HL-60/S4 treated with phorbol 12-myristate 13-acetate at 8.2 ng/mL for 4 days and 3 days (cell line): ENCODE measurements around the gene RCCD1.

Source experiments
- in situ Hi-C: fragments of 300-500 bp; cut with MboI; formaldehyde crosslinking; loops from 2 replicates; pipeline ENCODE4 v1.15.0; 2022; ENCODE audit warnings: low sequenced_read_pairs

RCCD1 gene

DNA sequence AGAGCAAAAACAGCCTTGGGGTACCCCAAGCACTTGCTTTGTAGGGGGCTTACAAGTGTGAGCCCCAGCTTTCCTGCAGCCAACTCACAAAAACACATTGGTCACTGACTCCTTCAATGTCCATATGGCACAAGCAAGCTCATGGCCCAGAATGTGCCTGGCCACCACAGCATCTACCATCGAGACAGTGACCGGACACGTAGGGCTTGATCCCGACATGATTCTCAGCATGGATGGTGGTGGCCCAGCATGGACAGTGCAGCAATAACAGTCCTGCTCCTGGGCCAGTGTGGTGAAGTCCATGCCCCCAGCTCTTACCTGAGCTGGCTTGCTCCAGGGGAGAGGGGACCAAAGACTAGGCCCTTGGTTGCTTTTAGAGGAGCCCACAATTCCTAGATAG, 13.6 kb upstream of the RCCD1 start:
- in situ Hi-C loops = no loop called here

GRCh38 chr15:90942354-90943120, 12.1 kb upstream of the RCCD1 start:
- in situ Hi-C loops = no loop called here

- in situ Hi-C loops = no loop called here
These were observed 9.6 kb upstream of the RCCD1 start for GRCh38 chr15:90945091-90945490.

GRCh38 chr15:90946538-90946937, 8.1 kb upstream of the RCCD1 start:
- in situ Hi-C loops = no loop called here

DNA sequence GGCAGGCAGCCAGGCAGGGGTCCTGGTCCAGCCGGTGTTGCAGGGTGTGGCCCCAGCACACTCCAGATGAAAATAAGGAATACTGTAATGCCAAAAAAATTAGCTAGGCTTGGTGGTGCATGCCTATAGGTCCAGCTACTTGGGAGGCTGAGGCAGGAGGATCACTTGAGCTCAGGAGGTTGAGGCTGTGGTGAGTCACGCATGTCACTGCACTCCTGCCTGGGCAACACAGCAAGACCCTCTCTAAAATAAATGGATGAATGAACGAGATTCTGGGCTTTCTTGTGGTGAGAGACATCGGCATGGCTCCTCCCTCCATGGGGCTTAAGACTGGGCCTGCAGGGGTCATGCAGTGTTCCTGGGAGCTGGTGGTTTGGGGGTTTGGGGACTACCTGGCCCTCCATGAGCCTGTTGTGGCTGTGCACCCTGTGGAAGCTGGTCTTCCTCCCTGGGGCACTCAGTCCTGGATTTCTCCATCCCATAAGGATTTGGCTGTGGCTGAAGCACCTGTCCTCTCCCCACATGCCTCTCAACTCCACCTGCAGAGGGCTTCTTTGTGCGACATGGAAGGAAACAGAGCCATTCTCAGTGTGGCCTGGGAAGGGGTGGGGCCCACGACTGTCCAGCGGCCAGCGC, 7.6 kb upstream of the RCCD1 start:
- in situ Hi-C loops = no loop called here

DNA sequence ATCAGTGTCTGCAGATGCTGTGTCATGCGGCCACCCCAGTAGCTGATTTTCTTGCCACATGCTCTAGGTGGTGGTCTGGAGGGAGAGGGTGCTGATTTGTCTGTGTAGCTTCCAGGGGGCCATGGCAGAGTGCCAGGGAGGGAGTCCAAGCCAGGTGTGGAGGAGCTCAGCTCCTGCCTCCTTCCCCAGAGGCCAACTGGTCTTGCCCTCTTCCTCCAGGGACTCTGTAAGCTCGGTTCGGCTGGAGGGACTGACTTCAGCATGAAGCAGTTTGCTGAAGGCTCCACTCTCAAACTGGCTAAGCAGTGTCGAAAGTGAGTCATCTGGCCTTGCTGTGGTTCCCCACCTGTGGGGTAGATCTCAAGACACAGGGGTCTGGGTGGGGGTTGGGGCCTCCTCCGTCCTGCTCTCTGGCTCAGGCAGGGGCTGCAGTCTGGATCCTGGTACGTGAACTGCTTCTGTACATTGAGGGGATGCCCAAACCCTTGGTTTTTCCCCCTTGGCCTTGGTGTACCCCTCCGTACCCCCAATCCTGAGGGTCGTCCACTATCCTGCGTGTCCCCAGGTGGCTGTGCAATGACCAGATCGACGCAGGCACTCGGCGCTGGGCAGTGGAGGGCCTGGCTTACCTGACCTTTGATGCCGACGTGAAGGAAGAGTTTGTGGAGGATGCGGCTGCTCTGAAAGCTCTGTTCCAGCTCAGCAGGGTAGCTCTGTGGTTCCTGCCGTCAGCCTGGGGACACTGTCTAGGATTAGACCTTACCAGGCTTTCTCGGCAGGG, 6.9 kb upstream of the RCCD1 start:
- in situ Hi-C loops = no loop called here

DNA sequence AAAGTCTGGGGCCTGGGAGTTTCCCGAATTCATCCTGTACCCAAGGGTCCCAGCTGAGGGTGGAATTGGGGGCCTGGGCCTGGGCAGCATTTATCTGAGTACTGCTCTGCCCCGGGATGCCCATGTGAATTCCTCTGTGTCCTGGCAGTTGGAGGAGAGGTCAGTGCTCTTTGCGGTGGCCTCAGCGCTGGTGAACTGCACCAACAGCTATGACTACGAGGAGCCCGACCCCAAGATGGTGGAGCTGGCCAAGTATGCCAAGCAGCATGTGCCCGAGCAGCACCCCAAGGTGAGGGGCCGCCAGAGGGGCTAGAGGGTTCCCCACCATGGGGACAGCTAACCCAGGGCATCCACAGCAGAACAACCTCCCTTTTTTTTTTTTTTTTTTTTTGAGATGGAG, 6.2 kb upstream of the RCCD1 start:
- in situ Hi-C loops = no loop called here

DNA sequence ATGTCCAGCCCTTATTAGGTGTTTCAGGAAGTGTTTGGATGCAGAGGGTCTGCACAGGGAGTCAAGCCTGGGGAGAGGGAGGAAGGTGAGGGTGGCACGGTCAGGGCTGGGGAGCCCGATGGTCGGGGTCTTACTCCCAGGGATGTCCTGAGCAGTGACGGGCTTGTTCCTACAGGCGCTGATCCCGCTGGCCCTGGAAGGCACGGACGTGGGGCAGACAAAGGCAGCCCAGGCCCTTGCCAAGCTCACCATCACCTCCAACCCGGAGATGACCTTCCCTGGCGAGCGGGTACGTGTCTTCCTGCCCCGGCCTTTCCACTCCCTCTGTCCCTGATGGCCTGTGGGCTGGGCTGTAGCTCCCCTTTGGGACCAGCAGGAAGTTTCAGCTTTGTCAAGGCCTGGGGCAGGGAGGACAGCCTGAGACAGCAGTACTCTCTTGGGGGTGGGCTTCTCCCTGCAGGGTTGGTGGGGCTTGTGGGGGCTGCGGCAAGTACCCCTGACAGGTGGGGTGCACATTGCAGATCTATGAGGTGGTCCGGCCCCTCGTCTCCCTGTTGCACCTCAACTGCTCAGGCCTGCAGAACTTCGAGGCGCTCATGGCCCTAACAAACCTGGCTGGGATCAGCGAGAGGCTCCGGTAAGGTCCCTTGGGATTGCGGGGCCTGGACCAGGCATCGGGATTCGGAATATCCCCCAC, 4.6 kb upstream of the RCCD1 start:
- in situ Hi-C loops = no loop called here

- in situ Hi-C loops = no loop called here
These were observed 4.0 kb upstream of the RCCD1 start for GRCh38 chr15:90950676-90951075.

DNA sequence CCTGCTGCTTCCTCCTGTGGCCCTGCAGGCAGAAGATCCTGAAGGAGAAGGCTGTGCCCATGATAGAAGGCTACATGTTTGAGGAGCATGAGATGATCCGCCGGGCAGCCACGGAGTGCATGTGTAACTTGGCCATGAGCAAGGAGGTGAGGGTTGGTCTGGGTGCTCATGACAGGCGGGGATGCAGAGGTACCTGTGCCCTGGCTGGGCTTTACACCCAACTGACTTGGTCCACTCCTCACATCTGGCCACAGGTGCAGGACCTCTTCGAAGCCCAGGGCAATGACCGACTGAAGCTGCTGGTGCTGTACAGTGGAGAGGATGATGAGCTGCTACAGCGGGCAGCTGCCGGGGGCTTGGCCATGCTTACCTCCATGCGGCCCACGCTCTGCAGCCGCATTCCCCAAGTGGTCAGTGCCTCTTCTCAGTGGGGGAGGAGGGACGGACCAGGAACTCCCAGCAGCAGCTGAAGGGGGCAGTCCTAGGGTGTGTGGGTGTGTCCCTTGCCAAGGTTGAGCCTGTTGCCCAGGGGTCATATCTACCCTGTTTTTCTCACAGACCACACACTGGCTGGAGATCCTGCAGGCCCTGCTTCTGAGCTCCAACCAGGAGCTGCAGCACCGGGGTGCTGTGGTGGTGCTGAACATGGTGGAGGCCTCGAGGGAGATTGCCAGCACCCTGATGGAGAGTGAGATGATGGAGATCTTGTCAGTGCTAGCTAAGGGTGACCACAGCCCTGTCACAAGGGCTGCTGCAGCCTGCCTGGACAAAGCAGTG, 1.6 kb upstream of the RCCD1 start:
- in situ Hi-C loops = no loop called here

- in situ Hi-C loops = no loop called here
These were observed 555 bp upstream of the RCCD1 start for GRCh38 chr15:90953947-90954711.

DNA sequence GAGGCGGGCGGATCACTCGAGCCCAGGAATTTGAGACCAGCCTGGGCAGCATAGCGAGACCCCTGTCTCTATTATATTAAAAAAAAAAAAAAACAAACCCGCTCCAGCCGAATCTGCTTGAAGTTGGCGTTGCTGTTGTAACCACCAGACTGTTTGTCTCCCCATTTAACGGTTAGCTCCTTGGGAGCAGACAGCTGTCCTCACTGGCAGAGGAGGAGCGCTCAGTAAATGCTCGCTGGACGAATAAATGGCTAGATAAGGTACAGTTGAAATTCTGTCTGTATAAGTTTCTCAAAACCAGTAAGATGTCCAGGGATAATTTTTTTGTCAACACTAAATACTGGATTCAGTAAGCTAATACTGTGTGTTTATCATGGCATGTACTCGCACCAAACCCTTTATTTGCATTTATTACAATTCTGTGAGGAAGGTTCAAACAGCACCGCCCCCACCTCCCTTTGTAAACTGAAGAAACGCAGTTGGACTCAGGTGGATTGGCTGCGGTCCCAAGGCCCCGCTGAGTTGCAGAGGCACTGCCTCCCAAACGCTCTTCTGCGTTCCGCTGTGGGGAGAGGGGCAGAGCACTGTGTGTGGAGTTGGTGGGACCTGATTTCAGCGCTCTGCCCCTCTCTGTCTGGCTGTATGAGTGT, 1.1 kb downstream of the RCCD1 start:
- in situ Hi-C loops = no loop called here

- in situ Hi-C loops = no loop called here
These were observed 1.8 kb downstream of the RCCD1 start for GRCh38 chr15:90956274-90957030.

DNA sequence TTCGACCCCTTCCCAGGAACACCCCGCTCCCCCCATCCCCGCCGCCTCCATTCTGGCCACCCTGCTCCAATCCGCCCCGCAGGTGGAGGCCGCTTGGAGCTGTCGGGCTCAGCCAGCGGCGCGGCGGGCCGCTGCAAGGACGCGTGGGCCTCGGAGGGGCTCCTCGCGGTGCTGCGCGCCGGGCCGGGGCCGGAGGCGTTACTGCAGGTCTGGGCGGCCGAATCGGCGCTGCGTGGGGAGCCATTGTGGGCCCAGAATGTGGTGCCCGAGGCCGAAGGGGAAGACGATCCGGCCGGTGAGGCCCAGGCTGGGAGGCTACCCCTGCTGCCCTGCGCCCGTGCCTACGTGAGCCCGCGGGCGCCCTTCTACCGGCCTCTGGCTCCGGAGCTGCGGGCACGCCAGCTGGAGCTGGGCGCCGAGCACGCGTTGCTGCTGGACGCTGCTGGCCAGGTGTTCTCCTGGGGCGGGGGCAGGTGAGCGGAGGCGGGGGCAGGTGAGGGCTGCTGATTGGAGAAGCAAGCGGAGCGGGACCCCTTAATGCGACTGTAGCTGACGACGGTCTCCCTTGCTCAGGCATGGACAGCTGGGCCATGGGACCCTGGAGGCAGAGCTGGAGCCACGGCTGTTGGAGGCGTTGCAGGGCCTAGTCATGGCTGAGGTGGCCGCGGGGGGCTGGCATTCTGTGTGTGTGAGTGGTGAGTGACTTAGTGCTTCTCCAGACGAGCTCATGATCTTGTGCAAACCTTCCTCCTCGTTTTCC, 2.5 kb downstream of the RCCD1 start:
- in situ Hi-C loops = no loop called here

- in situ Hi-C loops = no loop called here
These were observed 3.1 kb downstream of the RCCD1 start for GRCh38 chr15:90957791-90958190.

DNA sequence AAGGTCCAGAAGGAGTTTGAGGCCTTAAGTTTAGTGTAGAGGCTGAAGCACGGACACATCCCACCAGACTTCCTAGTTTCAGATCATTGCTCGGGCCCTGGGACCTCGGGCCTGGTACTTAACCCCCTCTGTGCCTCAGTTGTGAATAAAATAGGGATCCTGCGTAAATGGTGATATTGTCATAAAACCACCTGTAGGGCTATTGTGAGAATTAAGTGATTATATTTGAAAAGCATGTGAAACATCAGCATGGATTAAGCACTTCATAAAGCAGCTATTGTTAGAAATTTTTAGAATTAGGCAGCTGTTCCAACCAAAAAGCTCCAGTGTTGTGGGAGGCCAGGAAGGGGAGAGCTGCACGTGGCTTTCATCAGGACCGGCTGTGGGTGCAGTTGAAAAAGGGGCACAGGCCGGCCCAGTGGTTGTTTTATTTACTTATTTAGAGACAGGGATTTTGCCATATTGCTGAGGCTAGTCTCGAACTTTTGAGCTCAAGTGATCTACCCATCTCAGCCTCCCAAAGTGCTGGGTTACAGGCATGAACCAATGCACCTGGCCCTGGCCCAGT, 4.4 kb downstream of the RCCD1 start:
- in situ Hi-C loops = no loop called here

GRCh38 chr15:90959894-90960293, 5.2 kb downstream of the RCCD1 start:
- in situ Hi-C loops = no loop called here
